H1 (cell line): ENCODE results near the gene PRKCA. TPM values are rescaled to one million over a fixed set of nuclear protein-coding genes. Genes with fewer than 3 reads are reported as not detected.

Experiments
- CTCF ChIA-PET: fragments of 300-600 bp; sonication (Branson Sonifier 250); formaldehyde crosslinking; loops from one replicate; lab custom pipeline; 2021; ENCODE audit not compliant: partially characterized antibody; lab: Charles Lee
- POLR2A ChIA-PET: fragments of 300-600 bp; sonication (Branson Sonifier 250); formaldehyde crosslinking; loops from one replicate; lab custom pipeline; 2021; ENCODE audit warnings: inconsistent platforms; ENCODE audit not compliant: partially characterized antibody; lab: Charles Lee
- DNase-seq, 2 experiments: peaks; one replicate each; pipeline versions ENCODE4 v3.0.0 to v3.0.0-alpha.2; 2010 to 2022; ENCODE audit warnings: low spot score in 2 of 2, low read depth in 1 of 2, mixed read lengths in 1 of 2
- FAIRE-seq: peaks from 2 replicates; lab custom pipeline; 2011; peaks lifted over from hg19 to GRCh38; lab: Jason Lieb, UNC
- H2AFZ ChIP-seq: 2 replicates; pipeline ENCODE4 v1.8.1; 2012; ENCODE audit warnings: low read length, inconsistent platforms
- H2AK5ac ChIP-seq: 2 replicates; pipeline ENCODE4 v1.6.1; 2013; ENCODE audit warnings: low read depth, low read length
- H2BK120ac ChIP-seq: replicated peaks from 2 replicates; pipeline ENCODE3; 2013; ENCODE audit warnings: low read depth, low read length, inconsistent platforms
- H2BK12ac ChIP-seq: 2 replicates; pipeline ENCODE4 v1.6.1; 2013; ENCODE audit warnings: low read depth, low read length
- H2BK15ac ChIP-seq: 2 replicates; pipeline ENCODE4 v1.6.1; 2013; ENCODE audit warnings: low read length
- H2BK20ac ChIP-seq: 2 replicates; pipeline ENCODE4 v1.6.1; 2013; ENCODE audit warnings: low read length
- H2BK5ac ChIP-seq: 2 replicates; pipeline ENCODE4 v1.6.1; 2013; ENCODE audit warnings: low read depth, low read length
- H3K14ac ChIP-seq: 2 replicates; pipeline ENCODE4 v1.6.1; 2013; ENCODE audit warnings: inconsistent platforms; ENCODE audit not compliant: insufficient read length
- H3K18ac ChIP-seq: 2 replicates; pipeline ENCODE4 v1.6.1; 2013; ENCODE audit warnings: low read length; ENCODE audit errors: extremely low read depth
- H3K23ac ChIP-seq: 2 replicates; pipeline ENCODE4 v1.6.1; 2013; ENCODE audit warnings: inconsistent platforms; ENCODE audit not compliant: insufficient read length
- H3K23me2 ChIP-seq: 2 replicates; pipeline ENCODE4 v1.6.1; 2013; ENCODE audit warnings: low read depth, low read length
- H3K27ac ChIP-seq: 2 replicates; pipeline ENCODE4 v1.6.1; 2011; ENCODE audit warnings: low read depth, low read length, inconsistent platforms
- H3K27me3 ChIP-seq, 4 experiments: replicated peaks in 1 of 4; 1 replicate in 1 of 4; 2 replicates in 3 of 4; pipeline versions ENCODE4 v1.6.1 to v1.8.1; 2011 to 2013; ENCODE audit warnings: low read length in 3 of 4, mild to moderate bottlenecking in 3 of 4, inconsistent platforms in 2 of 4, mixed read lengths in 2 of 4, moderate library complexity in 1 of 4; ENCODE audit not compliant: control insufficient read depth in 3 of 4, insufficient read depth in 3 of 4; ENCODE audit errors: extremely low read depth in 1 of 4
- H3K36me3 ChIP-seq, 4 experiments: 2 replicates each; pipeline versions ENCODE4 v1.6.1 to v1.8.1; 2011 to 2013; ENCODE audit warnings: mild to moderate bottlenecking in 4 of 4, low read length in 3 of 4, moderate library complexity in 2 of 4, control low read depth in 1 of 4, inconsistent platforms in 1 of 4; ENCODE audit not compliant: insufficient read depth in 4 of 4, control insufficient read depth in 2 of 4
- H3K4ac ChIP-seq: replicated peaks from 2 replicates; pipeline ENCODE3; 2013; ENCODE audit warnings: low read length, low read depth, mixed read lengths, inconsistent platforms; ENCODE audit not compliant: insufficient read length
- H3K4me1 ChIP-seq, 4 experiments: replicated peaks in 1 of 4; 1 replicate in 1 of 4; 2 replicates in 3 of 4; pipeline versions ENCODE4 v1.6.1 to v1.8.1; 2011 to 2013; ENCODE audit warnings: low read length in 3 of 4, inconsistent platforms in 2 of 4, mixed read lengths in 1 of 4; ENCODE audit not compliant: insufficient read depth in 4 of 4, control insufficient read depth in 3 of 4
- H3K4me2 ChIP-seq, 2 experiments: 2 replicates each; pipeline versions ENCODE4 v1.6.1 to v1.8.1; 2011 to 2013; ENCODE audit warnings: low read depth in 2 of 2, low read length in 2 of 2, control low read depth in 1 of 2, inconsistent platforms in 1 of 2, mild to moderate bottlenecking in 1 of 2; ENCODE audit not compliant: insufficient read depth in 1 of 2
- H3K4me3 ChIP-seq, 4 experiments: fragments of 200-600, 300-600 bp in 1 of 4; sonication (generic), shearing (Covaris generic), sonication (Bioruptor Twin) in 1 of 4; 2 replicates each; pipeline versions ENCODE4 v1.5.1 to v1.8.1; 2011 to 2016; ENCODE audit warnings: low read length in 4 of 4, low read depth in 3 of 4, control low read depth in 2 of 4, inconsistent platforms in 2 of 4, mild to moderate bottlenecking in 2 of 4, mixed read lengths in 1 of 4, moderate library complexity in 1 of 4; ENCODE audit not compliant: insufficient read depth in 2 of 4; ENCODE audit errors: extremely low read depth in 1 of 4
- H3K56ac ChIP-seq: replicated peaks from 2 replicates; pipeline ENCODE3; 2013; ENCODE audit warnings: low read depth, mild to moderate bottlenecking, mixed read lengths, low read length, inconsistent platforms; ENCODE audit not compliant: insufficient read length
- H3K79me1 ChIP-seq: 2 replicates; pipeline ENCODE4 v1.6.1; 2013; ENCODE audit warnings: low read depth, low read length, control low read depth
- H3K79me2 ChIP-seq, 2 experiments: 2 replicates each; pipeline versions ENCODE4 v1.6.1 to v1.8.1; 2012 to 2013; ENCODE audit warnings: low read length in 2 of 2, mild to moderate bottlenecking in 2 of 2, inconsistent platforms in 1 of 2; ENCODE audit not compliant: insufficient read depth in 2 of 2, control insufficient read depth in 1 of 2
- H3K9ac ChIP-seq, 4 experiments: replicated peaks in 1 of 4; 1 replicate in 1 of 4; 2 replicates in 3 of 4; pipeline versions ENCODE4 v1.6.1 to v1.8.1; 2011 to 2013; ENCODE audit warnings: low read depth in 3 of 4, low read length in 3 of 4, control low read depth in 2 of 4, mild to moderate bottlenecking in 2 of 4, moderate library complexity in 2 of 4, inconsistent platforms in 1 of 4; ENCODE audit errors: extremely low read depth in 1 of 4
- H3K9me3 ChIP-seq, 2 experiments: 2 replicates each; pipeline versions ENCODE4 v1.6.1 to v1.8.1; 2012 to 2013; ENCODE audit warnings: mild to moderate bottlenecking in 2 of 2, moderate library complexity in 2 of 2, control low read depth in 1 of 2, inconsistent platforms in 1 of 2, low read depth in 1 of 2, low read length in 1 of 2, mixed read lengths in 1 of 2; ENCODE audit not compliant: insufficient read depth in 2 of 2
- H4K20me1 ChIP-seq, 2 experiments: replicated peaks in 1 of 2; 2 replicates each; pipeline versions ENCODE3 to v1.8.1; 2011 to 2013; ENCODE audit warnings: inconsistent platforms in 2 of 2, low read length in 2 of 2, mild to moderate bottlenecking in 1 of 2; ENCODE audit not compliant: insufficient read depth in 2 of 2, control insufficient read depth in 1 of 2
- H4K5ac ChIP-seq: 2 replicates; pipeline ENCODE4 v1.6.1; 2013; ENCODE audit warnings: low read length, low read depth, mixed read lengths, inconsistent platforms; ENCODE audit not compliant: insufficient read length
- H4K8ac ChIP-seq: 2 replicates; pipeline ENCODE4 v1.8.0; 2013; ENCODE audit warnings: mild to moderate bottlenecking, moderate library complexity, low read length, inconsistent platforms; ENCODE audit not compliant: insufficient read depth; ENCODE audit errors: extremely low read depth
- H4K91ac ChIP-seq: replicated peaks from 2 replicates; pipeline ENCODE3; 2013; ENCODE audit warnings: low read length, mixed read lengths, inconsistent platforms; ENCODE audit not compliant: insufficient read length
- ATF2 ChIP-seq: IDR thresholded peaks from 2 replicates; pipeline ENCODE4 v1.6.1; 2012; ENCODE audit warnings: low read length, inconsistent platforms
- CTBP2 ChIP-seq: IDR thresholded peaks from 2 replicates; pipeline ENCODE4 v1.7.0; 2011; ENCODE audit warnings: borderline replicate concordance, mild to moderate bottlenecking, moderate library complexity, mixed read lengths, low read length; ENCODE audit not compliant: insufficient read depth, insufficient read length
- WGBS, 2 experiments: shearing (Covaris generic) in 1 of 2; methylation state at CpG; one replicate each; pipeline versions ENCODE4 v1.1.6 to v1.1.7; 2013 to 2015; ENCODE audit warnings: low lambda C conversion rate in 2 of 2, mixed read lengths in 2 of 2, inconsistent platforms in 1 of 2, low coverage in 1 of 2, missing lambda C conversion rate in 1 of 2; ENCODE audit not compliant: insufficient replicate concordance in 2 of 2, insufficient coverage in 1 of 2, insufficient read length in 1 of 2; ENCODE audit errors: extremely low coverage in 1 of 2, missing lambda C conversion rate in 1 of 2; 5-methylcytosine and 5-hydroxymethylcytosine counted together
- polyA plus RNA-seq, 7 experiments: library from polyadenylated mRNA; depleted of rRNA in 3 of 7; stranded (reverse) in 5 of 7; unstranded in 2 of 7; fragments of >200 nt in 5 of 7; fragments of 200-250 nt in 2 of 7; gene quantifications; 1 replicate in 5 of 7; 2 replicates in 1 of 7; 4 replicates in 1 of 7; pipeline versions ENCODE4 v1.2.1 to v1.2.3, GENCODE V29; 2011 to 2013; ENCODE audit warnings: missing spikeins in 2 of 7, mixed read lengths in 2 of 7
- total RNA-seq: library from RNA; stranded (reverse); fragmentation: NEBNext Ultra II Directional; extraction: Animal tissue kit (Norgen Biotek cat#: 25700); gene quantifications from 2 replicates; pipeline ENCODE4 v1.2.1, GENCODE V29; 2021

Gene PRKCA
- total and polyA plus RNA-seq, 2 of the 8 experiments (the other 6 are each of a cell fraction or from before 2014, with no cell fraction given) = 5.8 to 17.8 TPM

GRCh38 chr17:66285149-66285548 is 17.3 kb upstream of the PRKCA start:
- CTCF ChIA-PET = interaction anchor here (0.5 to 0.7 kb wide), 2 partner anchors 12 to 47 kb away, joined by 3 to 4 read pairs; no protein-coding TSS in a partner anchor

More at GRCh38 chr17:66285149-66285548, 17.3 kb upstream of the PRKCA start:
- Histone ChIP-seq H2AK5ac (no peak overlapping the region), H3K14ac (no peak overlapping the region), H2BK20ac (no peak overlapping the region), H2AFZ (no peak overlapping the region), H3K4me1 (no peaks in the 10 kb centered on the region), H2BK15ac (no peak overlapping the region), H3K36me3 (no peaks in the 10 kb centered on the region), H3K27me3 (no peaks in the 10 kb centered on the region; a peak in 1 of 7 replicates), H3K9ac (no peak overlapping the region), H4K20me1 (no peaks in the 10 kb centered on the region), H4K5ac (no peak overlapping the region), H3K23me2 (no peaks in the 10 kb centered on the region), H3K4me3 (no peak overlapping the region), H2BK120ac (no peak overlapping the region), H3K79me1 (no peaks in the 10 kb centered on the region), H3K23ac (no peak overlapping the region), H2BK12ac (no peak overlapping the region), H3K27ac (no peak overlapping the region), H3K4me2 (no peak overlapping the region), H4K8ac (no peak overlapping the region), H2BK5ac (no peak overlapping the region), H3K56ac (no peak overlapping the region), H3K9me3 (no peaks in the 10 kb centered on the region), H4K91ac (no peak overlapping the region), H3K79me2 (no peaks in the 10 kb centered on the region), H3K18ac (no peak overlapping the region), H3K4ac (no peak overlapping the region)
- WGBS, 2 experiments = 60% methylated on average over 2 of the region's 2 CpGs; no CpG with 5 or more reads in 1 of the 2 experiments
- TF ChIP-seq CTBP2 (no peak), ATF2 (no peak)
- DNase-seq (no peak), FAIRE-seq (no peak)
- POLR2A ChIA-PET = no interaction called here
